CD4-positive, CD25-positive, alpha-beta regulatory T cell (primary cell): ENCODE data around the gene AKTIP. TPM values are rescaled to one million over a fixed set of nuclear protein-coding genes. Genes with fewer than 3 reads are reported as not detected.

Experiments used
- ATAC-seq, 2 donors: fragments of 150-1000 bp; cut with Tn5 transposase; one replicate each; pipeline ENCODE4 v1.10.0; 2021; ENCODE audit warnings: low read depth in 2 of 2, moderate number of reproducible peaks in 2 of 2, moderate library complexity in 1 of 2
- DNase-seq, 3 donors: peaks; one replicate each; pipeline versions ENCODE4 v3.0.0 to v3.0.0-alpha.2; 2012 to 2022; ENCODE audit warnings: mixed read lengths in 1 of 3
- H3K27ac ChIP-seq: one replicate; pipeline ENCODE4 v1.7.0; 2013; ENCODE audit warnings: mild to moderate bottlenecking, low read length; ENCODE audit not compliant: insufficient read depth, poor library complexity, severe bottlenecking
- H3K27me3 ChIP-seq: one replicate; pipeline ENCODE4 v1.7.0; 2013; ENCODE audit warnings: low read length; ENCODE audit not compliant: control insufficient read depth, insufficient read depth
- H3K36me3 ChIP-seq: one replicate; pipeline ENCODE4 v1.7.0; 2013; ENCODE audit warnings: mild to moderate bottlenecking, low read length, moderate library complexity; ENCODE audit not compliant: control insufficient read depth, insufficient read depth
- H3K4me1 ChIP-seq: 2 replicates; pipeline ENCODE4 v1.7.0; 2013; ENCODE audit warnings: mild to moderate bottlenecking, low read length; ENCODE audit not compliant: insufficient read depth, control insufficient read depth, poor library complexity, severe bottlenecking
- H3K4me3 ChIP-seq: one replicate; pipeline ENCODE4 v1.7.0; 2013; ENCODE audit warnings: low read depth, mild to moderate bottlenecking, low read length, moderate library complexity
- H3K9me3 ChIP-seq, 2 experiments: 1 replicate in 1 of 2; 2 replicates in 1 of 2; pipeline ENCODE4 v1.7.0; 2013; ENCODE audit warnings: low read length in 2 of 2, mild to moderate bottlenecking in 1 of 2, moderate library complexity in 1 of 2; ENCODE audit not compliant: control insufficient read depth in 2 of 2
- H3K27ac Mint-ChIP-seq, 3 donors: one replicate each; pipeline ENCODE4 v1.8.0; 2020 to 2022; ENCODE audit warnings: mild to moderate bottlenecking in 3 of 3, mixed read lengths in 3 of 3, moderate library complexity in 2 of 3
- H3K27me3 Mint-ChIP-seq: one replicate; pipeline ENCODE4 v1.8.0; 2022; ENCODE audit warnings: mild to moderate bottlenecking, mixed read lengths
- H3K36me3 Mint-ChIP-seq: one replicate; pipeline ENCODE4 v1.8.0; 2020; ENCODE audit warnings: mixed read lengths
- H3K4me1 Mint-ChIP-seq, 4 donors: one replicate each; pipeline ENCODE4 v1.8.0; 2020 to 2022; ENCODE audit warnings: mixed read lengths in 4 of 4, mild to moderate bottlenecking in 1 of 4
- H3K4me3 Mint-ChIP-seq, 4 donors: one replicate each; pipeline ENCODE4 v1.8.0; 2020 to 2022; ENCODE audit warnings: mild to moderate bottlenecking in 4 of 4, mixed read lengths in 4 of 4, moderate library complexity in 3 of 4
- H3K9me3 Mint-ChIP-seq, 7 donors: one replicate each; pipeline ENCODE4 v1.8.0; 2020 to 2022; ENCODE audit warnings: mixed read lengths in 7 of 7, mild to moderate bottlenecking in 3 of 7, moderate library complexity in 2 of 7
- polyA plus RNA-seq, 4 donors: library from polyadenylated mRNA; unstranded; fragments of 300-500 nt; fragmentation: Illumina TruSeq; gene quantifications; one replicate each; pipeline ENCODE4 v1.2.3, GENCODE V29; 2021
- total RNA-seq: library from RNA; stranded (reverse); gene quantifications from one replicate; pipeline ENCODE4 v1.2.3, GENCODE V29; 2022

The AKTIP gene
- total and polyA plus RNA-seq, 5 donors from 2014 or later, result 60.0 to 109 (median 78.1) TPM

GRCh38 chr16:53445534-53445933 is 57.5 kb downstream of the AKTIP start:
- Mint-ChIP-seq H3K27me3 (no peaks in the 10 kb centered on the region), H3K4me3 (peak overlapping the region in 2 of 4 donors; percentile 2 to 7), H3K27ac (peak overlapping the region; percentile 15 to 87 (median 62)), H3K36me3 (peaks cover 55% of the 10 kb centered on the region), H3K4me1 (peaks cover 29 to 50% (median 37%) of the 10 kb centered on the region in 4 donors), H3K9me3 (peaks cover 0 to 4% (median 0%) of the 10 kb centered on the region in 7 donors)
- Histone ChIP-seq H3K4me3 (no peak overlapping the region), H3K27ac (no peak overlapping the region), H3K36me3 (peaks cover 79% of the 10 kb centered on the region), H3K27me3 (no peaks in the 10 kb centered on the region), H3K4me1 (peaks cover 18% of the 10 kb centered on the region), H3K9me3 (peaks cover 0 to 4% of the 10 kb centered on the region in 2 experiments)
- DNase-seq (no peak), ATAC-seq (peak in 1 of 2 donors; percentile 44)

Other genes starting within 250 kb of the AKTIP start
- gene RBL2, start 68.7 kb downstream of the AKTIP start, total RNA-seq, result 208 TPM
- 100 to 1,000 TPM; 168 to 215 (median 205) TPM for gene RBL2, start 68.7 kb downstream of the AKTIP start, polyA plus RNA-seq
- gene RPGRIP1L, start 200.7 kb upstream of the AKTIP start, total RNA-seq, result 1.8 TPM
- gene RPGRIP1L, start 200.7 kb upstream of the AKTIP start, polyA plus RNA-seq, result 1 to 10 TPM; 1.5 to 3.2 (median 1.9) TPM
- gene FTO, start 200.9 kb upstream of the AKTIP start, total RNA-seq, result 58.6 TPM
- 10 to 100 TPM; 88.0 to 97.6 (median 95.4) TPM for gene FTO, start 200.9 kb upstream of the AKTIP start, polyA plus RNA-seq